HG02571 (cell line): ENCODE data around the gene MORN3.
"Not testable (repeated sequence)": the region's sequence is repeated elsewhere in the genome, so short reads cannot be mapped to it uniquely, and the experiment has no call there.

Source experiments
- ATAC-seq: cut with Tn5 transposase; IDR thresholded peaks from one replicate; pipeline ENCODE4 v1.9.1; 2021; ENCODE audit warnings: mild to moderate bottlenecking, moderate library complexity; ENCODE audit not compliant: unreplicated experiment

Gene MORN3

GRCh38 chr12:121648458-121649028 lies 20.9 kb downstream of the MORN3 start:
- ATAC-seq = no peak

- no peak for ATAC-seq
Observed at GRCh38 chr12:121641343-121641630, 28.2 kb downstream of the MORN3 start.

DNA sequence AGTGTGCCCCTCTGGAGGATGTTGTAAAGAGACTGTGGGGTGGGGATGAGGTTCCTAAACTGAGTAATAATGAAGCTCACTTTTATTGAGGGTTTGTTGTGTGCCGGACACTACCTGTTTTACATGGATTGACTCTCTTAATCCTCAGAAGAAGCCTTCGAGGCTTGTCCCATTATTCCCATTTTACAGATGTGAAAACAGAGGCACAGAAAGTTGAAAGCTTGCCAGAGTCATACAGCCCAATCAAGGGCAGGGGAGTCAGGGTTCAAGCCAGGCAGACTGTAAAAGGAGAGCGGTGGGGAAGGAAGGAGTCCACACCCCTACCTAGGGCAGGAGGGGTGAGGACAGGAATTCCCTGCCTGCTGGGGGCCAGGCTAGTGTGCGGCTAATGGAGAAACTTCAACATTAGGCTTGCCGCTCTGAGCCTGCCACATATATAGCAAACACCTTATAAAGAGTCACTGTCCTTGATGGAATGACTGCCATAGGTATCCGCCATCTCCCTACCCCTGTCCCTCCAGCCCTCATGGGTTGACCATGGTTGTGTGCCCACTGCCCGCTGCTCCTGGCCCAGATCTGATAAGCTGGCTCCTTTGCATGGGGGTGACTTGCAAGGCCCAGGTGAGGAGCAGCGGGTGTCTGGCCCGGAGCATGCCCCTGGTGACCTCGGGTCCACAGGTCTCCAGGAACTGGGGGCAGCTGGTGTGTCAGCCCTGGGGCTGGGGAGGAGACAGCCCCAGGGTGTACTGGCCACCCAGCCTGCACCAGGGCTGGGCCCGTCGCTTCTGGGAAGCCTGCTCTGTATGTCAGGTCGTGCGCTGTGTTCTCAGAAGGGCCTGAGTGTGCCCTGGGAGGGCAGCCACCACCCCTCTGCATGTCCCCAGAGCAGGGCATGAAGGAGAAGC lies 30.9 kb downstream of the MORN3 start:
- ATAC-seq = no peak

DNA sequence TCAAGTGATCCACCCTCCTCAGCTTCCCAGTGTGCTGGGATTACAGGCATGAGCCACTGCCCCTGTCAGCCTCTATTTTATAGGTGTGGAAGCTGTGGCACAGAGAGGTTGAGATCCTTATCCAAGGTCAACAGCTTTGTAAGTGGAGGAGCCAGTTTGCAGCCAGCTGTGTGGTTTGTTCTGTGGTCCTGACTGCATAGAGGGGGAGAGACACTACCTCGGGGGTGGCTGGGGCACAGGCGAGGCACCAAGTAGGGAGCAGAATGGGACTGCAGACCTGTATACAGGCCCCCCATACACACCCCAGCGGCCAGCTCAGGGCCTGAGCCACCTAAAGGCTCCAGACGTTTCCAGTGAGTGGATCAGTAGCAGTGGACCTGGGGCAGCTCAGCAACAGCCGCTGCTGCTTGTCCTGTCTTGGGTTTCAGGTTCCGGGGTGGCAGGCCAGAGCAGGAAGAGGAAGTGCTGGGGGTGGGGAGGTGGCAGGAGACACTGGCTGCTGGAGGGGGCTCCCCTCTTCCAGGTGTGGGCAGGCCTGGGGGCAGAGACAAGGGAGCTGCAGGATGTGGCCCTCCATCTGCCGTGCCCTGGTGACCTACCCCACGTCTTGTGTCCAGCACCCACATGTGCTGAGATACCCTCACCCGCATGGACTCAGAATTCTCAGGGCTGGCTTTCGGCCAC lies 32.1 kb downstream of the MORN3 start:
- ATAC-seq = no peak

DNA sequence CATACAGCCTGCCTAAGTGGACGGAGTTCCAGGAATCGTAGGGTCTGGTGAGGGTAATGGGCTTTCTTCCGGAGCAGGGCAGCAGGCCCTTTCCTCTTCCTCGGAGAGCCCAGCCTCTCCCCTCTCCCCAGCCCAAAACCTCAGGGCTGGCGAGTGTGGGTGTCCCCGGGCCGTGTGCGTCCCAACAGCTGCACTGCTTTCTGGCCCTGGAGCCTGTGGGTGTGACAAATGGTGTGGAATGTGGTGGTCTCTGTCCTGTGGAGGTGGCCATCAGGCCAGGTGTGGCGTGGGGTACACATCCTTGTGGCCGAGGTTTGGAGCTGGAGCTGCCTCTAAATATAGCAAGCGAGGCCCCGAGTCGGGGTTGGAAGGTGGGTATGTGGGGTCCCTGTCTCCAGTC lies 34.6 kb downstream of the MORN3 start:
- ATAC-seq = no peak

DNA sequence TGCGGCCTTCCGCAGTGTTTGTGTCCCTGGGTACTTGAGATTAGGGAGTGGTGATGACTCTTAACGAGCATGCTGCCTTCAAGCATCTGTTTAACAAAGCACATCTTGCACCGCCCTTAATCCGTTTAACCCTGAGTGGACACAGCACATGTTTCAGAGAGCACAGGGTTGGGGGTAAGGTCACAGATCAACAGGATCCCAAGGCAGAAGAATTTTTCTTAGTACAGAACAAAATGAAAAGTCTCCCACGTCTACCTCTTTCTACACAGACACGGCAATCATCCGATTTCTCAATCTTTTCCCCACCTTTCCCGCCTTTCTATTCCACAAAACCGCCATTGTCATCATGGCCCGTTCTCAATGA lies 35.6 kb downstream of the MORN3 start:
- not testable (repeated sequence) for ATAC-seq

- ATAC-seq = no peak
Observed at GRCh38 chr12:121632069-121632970, 37.1 kb downstream of the MORN3 start.

DNA sequence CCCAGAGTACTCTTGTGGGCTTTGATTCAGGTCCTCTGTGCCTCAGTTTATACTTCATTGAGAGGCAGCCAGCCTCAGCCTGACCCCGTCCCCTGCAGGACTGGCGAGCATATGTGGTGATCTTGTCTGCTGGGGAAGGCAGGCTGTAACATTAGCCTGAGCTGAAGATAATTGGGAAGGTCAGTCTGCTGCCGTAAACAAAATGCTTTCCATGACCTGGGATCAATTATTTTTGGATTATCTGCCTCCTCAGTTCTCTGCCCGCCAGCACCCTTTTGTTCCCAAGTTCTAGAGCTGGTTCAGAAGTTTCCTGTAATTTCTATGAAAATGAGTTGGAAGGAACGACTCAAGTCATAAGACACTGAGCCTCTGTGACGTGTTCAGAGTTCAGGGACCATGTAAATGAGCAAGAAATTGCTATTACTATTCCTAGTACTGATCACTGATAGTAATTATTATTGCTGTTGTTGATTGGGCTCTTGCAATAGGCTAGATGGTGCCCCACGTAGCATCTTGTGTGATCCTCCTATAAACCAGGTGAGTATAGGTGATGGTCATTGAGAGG lies 38.6 kb downstream of the MORN3 start:
- ATAC-seq = no peak

- no peak for ATAC-seq
Observed at GRCh38 chr12:121628536-121628935, 40.9 kb downstream of the MORN3 start.

DNA sequence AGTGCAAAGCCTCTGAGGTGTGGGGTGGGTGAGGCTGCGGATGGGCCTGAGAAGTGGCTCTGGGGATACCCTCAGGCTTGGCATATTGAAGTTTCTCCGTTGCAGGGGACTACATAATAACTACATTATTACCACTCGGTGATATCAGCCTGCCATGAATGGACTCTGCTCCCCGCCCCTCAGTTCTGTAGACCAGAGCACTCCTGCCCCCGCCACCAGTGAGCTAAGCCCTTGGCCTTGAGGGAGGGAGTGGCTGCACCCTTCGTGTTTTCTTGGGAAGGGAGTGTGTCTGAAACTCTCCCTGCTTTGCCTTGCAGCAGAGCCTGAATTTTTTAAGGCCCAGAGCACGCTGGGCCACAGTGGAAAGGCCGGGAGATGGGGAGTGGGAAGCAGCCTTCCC lies 41.4 kb downstream of the MORN3 start:
- ATAC-seq = no peak

- ATAC-seq = peak; percentile 29
Observed at GRCh38 chr12:121626853-121627640, 42.4 kb downstream of the MORN3 start.

GRCh38 chr12:121626087-121626852 lies 43.2 kb downstream of the MORN3 start, which contains the start of gene ORAI1:
ORAI1 (plus strand) TSS chr12:121626530.
- ATAC-seq = peak; percentile 61

- no peak for ATAC-seq
Observed at GRCh38 chr12:121620333-121620891, 49.0 kb downstream of the MORN3 start.

GRCh38 chr12:121618659-121619233 lies 50.7 kb downstream of the MORN3 start:
- no peak for ATAC-seq

- ATAC-seq = no peak
Observed at GRCh38 chr12:121614872-121615467, 54.5 kb downstream of the MORN3 start.

GRCh38 chr12:121613462-121613861 lies 56.0 kb downstream of the MORN3 start:
- no peak for ATAC-seq

DNA sequence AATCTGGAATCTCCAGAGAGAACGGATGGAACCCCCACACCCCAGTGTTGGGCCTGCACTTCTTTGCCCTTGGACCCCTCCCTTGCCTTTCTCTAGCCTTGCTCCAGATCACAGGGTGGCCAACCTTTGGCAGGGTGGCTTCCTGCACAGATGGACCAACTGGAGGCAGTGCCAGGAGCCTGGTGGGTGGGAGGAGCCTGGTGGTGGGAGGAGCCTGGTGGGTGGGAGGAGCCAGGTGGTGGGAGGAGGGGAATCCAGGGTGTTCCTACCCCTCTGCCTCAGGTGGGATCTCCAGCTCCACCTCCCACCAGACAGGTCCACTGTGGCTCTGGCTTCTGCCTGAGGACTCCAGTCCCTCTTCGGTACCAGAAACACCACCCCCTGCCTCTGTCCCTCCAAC lies 58.1 kb downstream of the MORN3 start:
- ATAC-seq = no peak
